ENCODE measurements around the gene KRTAP9-9. TPM values are rescaled to one million over a fixed set of nuclear protein-coding genes. Genes with fewer than 3 reads are reported as not detected.

KRTAP9-9 gene
- total RNA-seq, 2 experiments from 2014 or later: not detected

DNA sequence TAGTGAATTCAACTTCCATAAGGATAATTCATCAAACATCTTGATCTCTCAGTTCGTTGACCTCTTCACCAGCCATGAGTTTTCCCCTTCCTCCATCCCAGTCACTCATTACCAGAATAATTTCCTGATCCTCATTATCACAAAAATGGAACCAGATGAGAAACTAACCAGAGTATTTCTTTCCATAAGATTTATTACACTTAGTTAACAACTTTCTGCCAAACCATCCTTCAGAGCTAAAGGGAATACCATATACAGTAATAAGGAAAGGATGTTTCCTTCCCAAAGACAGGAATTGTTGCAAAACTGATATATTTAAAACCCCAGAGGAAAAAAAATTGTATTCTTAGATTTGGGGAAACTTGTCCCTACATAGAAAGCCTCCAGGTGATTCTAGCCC, 38.8 kb downstream of the KRTAP9-9 start:
- no peak for DNase-seq
- H3K27me3 Mint-ChIP-seq: peaks cover 4% of the 10 kb centered on the region
- Histone ChIP-seq H3K36me3 (ENCODE audit: insufficient read depth, low read length) (no peaks in the 10 kb centered on the region), H3K4me3 (ENCODE audit: low read length) (no peak overlapping the region), H3K27ac (ENCODE audit: low read depth in 1 of 2, low read length in 2 of 2) (no peak overlapping the region), H3K9me3 (ENCODE audit: control insufficient read depth in 1 of 2, insufficient read depth in 1 of 2, low read length in 2 of 2) (no peaks in the 10 kb centered on the region), H3K4me1 (ENCODE audit: insufficient read depth, low read length) (no peaks in the 10 kb centered on the region), H3K27me3 (ENCODE audit: control insufficient read depth in 1 of 2, insufficient read depth in 2 of 2, low read length in 2 of 2) (no peaks in the 10 kb centered on the region)
- intact Hi-C loops (cut with DNase I, micrococcal nuclease): loop anchor here in 1 of 2 experiments (5.0 kb wide), 1 partner anchor 42 kb away; no protein-coding TSS in a partner anchor
- ChIA-PET POLR2A (no interaction called here), CTCF (no interaction called here)
- TF ChIP-seq, protein P1, sequence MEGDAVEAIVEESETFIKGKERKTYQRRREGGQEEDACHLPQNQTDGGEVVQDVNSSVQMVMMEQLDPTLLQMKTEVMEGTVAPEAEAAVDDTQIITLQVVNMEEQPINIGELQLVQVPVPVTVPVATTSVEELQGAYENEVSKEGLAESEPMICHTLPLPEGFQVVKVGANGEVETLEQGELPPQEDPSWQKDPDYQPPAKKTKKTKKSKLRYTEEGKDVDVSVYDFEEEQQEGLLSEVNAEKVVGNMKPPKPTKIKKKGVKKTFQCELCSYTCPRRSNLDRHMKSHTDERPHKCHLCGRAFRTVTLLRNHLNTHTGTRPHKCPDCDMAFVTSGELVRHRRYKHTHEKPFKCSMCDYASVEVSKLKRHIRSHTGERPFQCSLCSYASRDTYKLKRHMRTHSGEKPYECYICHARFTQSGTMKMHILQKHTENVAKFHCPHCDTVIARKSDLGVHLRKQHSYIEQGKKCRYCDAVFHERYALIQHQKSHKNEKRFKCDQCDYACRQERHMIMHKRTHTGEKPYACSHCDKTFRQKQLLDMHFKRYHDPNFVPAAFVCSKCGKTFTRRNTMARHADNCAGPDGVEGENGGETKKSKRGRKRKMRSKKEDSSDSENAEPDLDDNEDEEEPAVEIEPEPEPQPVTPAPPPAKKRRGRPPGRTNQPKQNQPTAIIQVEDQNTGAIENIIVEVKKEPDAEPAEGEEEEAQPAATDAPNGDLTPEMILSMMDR (IDR thresholded peaks at IDR 0.05): no peak
- H3K36me3 Mint-ChIP-seq (ENCODE audit: low read depth): no peaks in the 10 kb centered on the region
- H3K4me3 Mint-ChIP-seq: no peak overlapping the region
- ATAC-seq (ENCODE audit: poor library complexity): no peak
- no peaks in the 10 kb centered on the region for H3K4me1 Mint-ChIP-seq (ENCODE audit: low read depth)
- peaks cover 2% of the 10 kb centered on the region for H3K9me3 Mint-ChIP-seq
- no peak overlapping the region for H3K27ac Mint-ChIP-seq

GRCh38 chr17:41296846-41297245, 41.7 kb downstream of the KRTAP9-9 start:
- intact Hi-C loops (cut with DNase I, micrococcal nuclease): no loop called here
- H3K9me3 Mint-ChIP-seq: peaks cover 4% of the 10 kb centered on the region
- H3K36me3 Mint-ChIP-seq (ENCODE audit: low read depth): no peaks in the 10 kb centered on the region
- H3K27me3 Mint-ChIP-seq: peaks cover 4% of the 10 kb centered on the region
- H3K4me3 Mint-ChIP-seq: no peak overlapping the region
- no peak overlapping the region for H3K27ac Mint-ChIP-seq
- ATAC-seq (ENCODE audit: poor library complexity) (no peak), DNase-seq (no peak)
- TF ChIP-seq, protein P1 (IDR thresholded peaks at IDR 0.05): no peak
- CTCF ChIA-PET: no interaction called here
- Histone ChIP-seq H3K27me3 (ENCODE audit: control insufficient read depth in 1 of 2, insufficient read depth in 2 of 2, low read length in 2 of 2) (no peaks in the 10 kb centered on the region), H3K4me1 (ENCODE audit: insufficient read depth, low read length) (no peaks in the 10 kb centered on the region), H3K9me3 (ENCODE audit: control insufficient read depth in 1 of 2, insufficient read depth in 1 of 2, low read length in 2 of 2) (peaks cover 0 to 3% of the 10 kb centered on the region in 2 experiments), H3K36me3 (ENCODE audit: insufficient read depth, low read length) (no peaks in the 10 kb centered on the region), H3K4me3 (ENCODE audit: low read length) (no peak overlapping the region), H3K27ac (ENCODE audit: low read depth in 1 of 2, low read length in 2 of 2) (no peak overlapping the region)
- POLR2A ChIA-PET: no interaction called here
- H3K4me1 Mint-ChIP-seq (ENCODE audit: low read depth): peaks cover 9% of the 10 kb centered on the region

- Mint-ChIP-seq H3K9me3 (peaks cover 4% of the 10 kb centered on the region), H3K4me3 (no peak overlapping the region), H3K27ac (no peak overlapping the region), H3K27me3 (peaks cover 4% of the 10 kb centered on the region), H3K36me3 (ENCODE audit: low read depth) (no peaks in the 10 kb centered on the region), H3K4me1 (ENCODE audit: low read depth) (peaks cover 13% of the 10 kb centered on the region)
- CTCF ChIA-PET: no interaction called here
- Histone ChIP-seq H3K36me3 (ENCODE audit: insufficient read depth, low read length) (no peaks in the 10 kb centered on the region), H3K9me3 (ENCODE audit: control insufficient read depth in 1 of 2, insufficient read depth in 1 of 2, low read length in 2 of 2) (peaks cover 0 to 3% of the 10 kb centered on the region in 2 experiments), H3K4me3 (ENCODE audit: low read length) (no peak overlapping the region), H3K27ac (ENCODE audit: low read depth in 1 of 2, low read length in 2 of 2) (no peak overlapping the region), H3K27me3 (ENCODE audit: control insufficient read depth in 1 of 2, insufficient read depth in 2 of 2, low read length in 2 of 2) (no peaks in the 10 kb centered on the region), H3K4me1 (ENCODE audit: insufficient read depth, low read length) (no peaks in the 10 kb centered on the region)
- TF ChIP-seq, protein P1 (IDR thresholded peaks at IDR 0.05): no peak
- ATAC-seq (ENCODE audit: poor library complexity) (no peak), DNase-seq (no peak)
- intact Hi-C loops (cut with DNase I, micrococcal nuclease): loop anchor here in 1 of 2 experiments (1.0 kb wide), 1 partner anchor 20 kb away; no protein-coding TSS in a partner anchor
- POLR2A ChIA-PET: interaction anchor here (1.4 kb wide), 1 partner anchor 10 kb away, joined by 3 read pairs; no protein-coding TSS in a partner anchor
Measured at GRCh38 chr17:41298458-41299135, 43.4 kb downstream of the KRTAP9-9 start.
